RWPE2 (cell line): Measurements from ENCODE around the gene IPO9.
A peak's percentile ranks its signal among the peaks of the same experiment; 100 is the strongest.

ENCODE experiments used
- ATAC-seq: fragments of 200-7000 bp; cut with Tn5 transposase; 3 replicates; pipeline ENCODE4 v1.9.1; 2021; ENCODE audit warnings: low read depth
- DNase-seq: peaks from one replicate; pipeline ENCODE4 v3.0.0-alpha.2; 2020; ENCODE audit warnings: low spot score
- H3K27ac ChIP-seq: fragments of 450-650 bp; 2 replicates; pipeline ENCODE4 v1.5.1; 2017; ENCODE audit warnings: mild to moderate bottlenecking; ENCODE audit not compliant: poor library complexity, severe bottlenecking
- H3K27me3 ChIP-seq: fragments of 250-450 bp; sonication (Bioruptor Pico); 2 replicates; pipeline ENCODE4 v1.5.1; 2021; ENCODE audit warnings: mild to moderate bottlenecking, moderate library complexity; ENCODE audit not compliant: insufficient read depth, poor library complexity, severe bottlenecking
- H3K36me3 ChIP-seq: fragments of 250-450 bp; sonication (Bioruptor Pico); 2 replicates; pipeline ENCODE4 v1.5.1; 2020; ENCODE audit warnings: low read depth, mild to moderate bottlenecking, moderate library complexity
- H3K4me1 ChIP-seq: fragments of 250-450 bp; sonication (Bioruptor Pico); 2 replicates; pipeline ENCODE4 v1.5.1; 2021; ENCODE audit warnings: mild to moderate bottlenecking, moderate library complexity; ENCODE audit not compliant: insufficient read depth, poor library complexity, severe bottlenecking
- H3K4me3 ChIP-seq: fragments of 250-450 bp; sonication (Bioruptor Pico); 2 replicates; pipeline ENCODE4 v1.5.1; 2021; ENCODE audit warnings: mild to moderate bottlenecking, moderate library complexity; ENCODE audit not compliant: severe bottlenecking
- H3K9me3 ChIP-seq: fragments of 250-450 bp; sonication (Bioruptor Pico); 2 replicates; pipeline ENCODE4 v1.5.1; 2021; ENCODE audit warnings: mild to moderate bottlenecking, moderate library complexity; ENCODE audit not compliant: severe bottlenecking
- TF ChIP-seq, protein P1 (sequence below): fragments of 450-650 bp; IDR thresholded peaks from one replicate; pipeline ENCODE4 v1.5.1; 2017; ENCODE audit warnings: mild to moderate bottlenecking, moderate library complexity; ENCODE audit not compliant: poor library complexity, severe bottlenecking

The IPO9 gene

DNA sequence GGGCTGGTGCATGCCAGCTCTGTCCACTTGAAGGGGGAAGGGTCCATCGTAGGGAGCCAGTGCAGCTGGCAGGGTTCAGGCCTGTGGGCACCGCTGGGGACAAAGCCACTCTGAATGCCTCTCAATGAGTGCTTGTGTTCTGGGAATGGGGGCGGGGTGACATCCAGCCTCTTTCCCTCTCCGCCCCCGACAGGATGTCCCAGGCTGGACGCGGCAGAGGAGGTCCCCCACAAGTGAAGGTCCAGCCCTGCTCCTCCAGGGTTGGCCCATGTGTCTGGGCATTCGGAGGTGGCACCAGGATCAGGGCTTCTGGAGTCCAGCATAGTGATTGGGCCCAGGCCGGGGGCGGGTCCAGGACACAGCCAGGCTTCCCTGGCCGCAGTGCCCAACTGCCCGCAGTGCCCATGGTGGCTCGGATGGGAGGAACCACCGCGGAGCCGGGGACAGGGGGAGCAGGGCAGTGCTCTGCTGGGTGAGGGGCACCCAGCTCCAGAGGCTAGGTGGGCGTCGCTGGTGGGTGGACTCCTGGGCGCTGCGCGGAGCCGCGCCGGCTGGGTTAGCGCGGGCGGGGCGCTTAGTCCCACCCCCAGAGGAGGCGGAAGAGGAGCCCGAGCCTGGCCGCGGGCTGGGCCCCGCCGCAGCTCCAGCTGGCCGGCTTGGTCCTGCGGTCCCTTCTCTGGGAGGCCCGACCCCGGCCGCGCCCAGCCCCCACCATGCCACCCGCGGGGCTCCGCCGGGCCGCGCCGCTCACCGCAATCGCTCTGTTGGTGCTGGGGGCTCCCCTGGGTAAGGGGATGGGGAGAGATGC, 59.5 kb downstream of the IPO9 start, which contains the start of gene SHISA4:
TSS of gene SHISA4 (plus strand) at position 617 of the 808 bp plus-strand sequence. CDS start at position 714, 97 bp downstream.
- no peaks in the 10 kb centered on the region for H3K36me3 ChIP-seq
- TF ChIP-seq, protein P1, sequence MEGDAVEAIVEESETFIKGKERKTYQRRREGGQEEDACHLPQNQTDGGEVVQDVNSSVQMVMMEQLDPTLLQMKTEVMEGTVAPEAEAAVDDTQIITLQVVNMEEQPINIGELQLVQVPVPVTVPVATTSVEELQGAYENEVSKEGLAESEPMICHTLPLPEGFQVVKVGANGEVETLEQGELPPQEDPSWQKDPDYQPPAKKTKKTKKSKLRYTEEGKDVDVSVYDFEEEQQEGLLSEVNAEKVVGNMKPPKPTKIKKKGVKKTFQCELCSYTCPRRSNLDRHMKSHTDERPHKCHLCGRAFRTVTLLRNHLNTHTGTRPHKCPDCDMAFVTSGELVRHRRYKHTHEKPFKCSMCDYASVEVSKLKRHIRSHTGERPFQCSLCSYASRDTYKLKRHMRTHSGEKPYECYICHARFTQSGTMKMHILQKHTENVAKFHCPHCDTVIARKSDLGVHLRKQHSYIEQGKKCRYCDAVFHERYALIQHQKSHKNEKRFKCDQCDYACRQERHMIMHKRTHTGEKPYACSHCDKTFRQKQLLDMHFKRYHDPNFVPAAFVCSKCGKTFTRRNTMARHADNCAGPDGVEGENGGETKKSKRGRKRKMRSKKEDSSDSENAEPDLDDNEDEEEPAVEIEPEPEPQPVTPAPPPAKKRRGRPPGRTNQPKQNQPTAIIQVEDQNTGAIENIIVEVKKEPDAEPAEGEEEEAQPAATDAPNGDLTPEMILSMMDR = no peak
- peaks cover 13% of the 10 kb centered on the region for H3K4me1 ChIP-seq
- ATAC-seq (peak; percentile 59), DNase-seq (peak; percentile 58)
- H3K27ac ChIP-seq = no peak within 1 kb of the TSS
- H3K27me3 ChIP-seq = no peaks in the 10 kb centered on the region
- H3K4me3 ChIP-seq = peak within 1 kb of the TSS; percentile 31
- H3K9me3 ChIP-seq = no peaks in the 10 kb centered on the region

DNA sequence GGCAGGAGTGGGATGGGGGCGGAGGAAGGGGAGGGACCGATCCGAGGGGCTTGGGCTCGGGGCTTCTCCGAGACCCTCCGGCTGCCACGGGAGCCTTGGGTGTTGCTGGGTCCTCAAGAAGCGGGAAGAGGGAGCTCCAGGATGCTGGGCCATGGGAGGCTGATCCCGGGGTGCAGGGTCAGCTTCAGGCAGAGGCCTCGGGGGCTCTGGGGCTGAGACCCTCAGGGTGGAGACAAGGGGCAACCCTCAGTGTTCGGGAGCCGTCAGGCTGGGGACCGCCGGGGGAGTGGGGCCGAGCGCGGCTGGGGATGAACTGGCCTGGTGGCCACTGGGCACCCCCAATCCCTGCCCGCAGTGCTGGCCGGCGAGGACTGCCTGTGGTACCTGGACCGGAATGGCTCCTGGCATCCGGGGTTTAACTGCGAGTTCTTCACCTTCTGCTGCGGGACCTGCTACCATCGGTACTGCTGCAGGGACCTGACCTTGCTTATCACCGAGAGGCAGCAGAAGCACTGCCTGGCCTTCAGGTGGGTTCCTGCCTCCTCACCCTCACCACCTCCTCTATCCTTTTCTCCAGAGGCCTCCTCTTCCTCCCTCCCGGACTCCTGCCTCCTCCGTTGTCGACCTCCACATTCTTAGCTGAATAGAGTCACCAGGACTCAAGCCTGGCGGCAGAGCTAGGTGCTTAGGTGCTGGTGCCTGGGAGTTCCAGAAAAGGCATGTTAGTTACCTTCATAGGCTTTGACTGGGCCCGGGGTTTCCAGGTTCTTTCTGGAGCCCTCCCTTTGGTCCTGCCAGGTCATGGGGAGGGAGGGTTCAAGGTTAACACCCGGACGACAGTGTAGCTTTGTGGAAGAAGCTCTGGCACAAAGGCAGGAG, 60.4 kb downstream of the IPO9 start:
- Histone ChIP-seq H3K27ac (no peak overlapping the region), H3K36me3 (no peaks in the 10 kb centered on the region), H3K4me1 (peaks cover 5% of the 10 kb centered on the region), H3K4me3 (peak overlapping the region; percentile 31), H3K9me3 (no peaks in the 10 kb centered on the region), H3K27me3 (no peaks in the 10 kb centered on the region)
- peak; percentile 52 for DNase-seq
- no peak for ATAC-seq
- TF ChIP-seq, protein P1 = no peak

DNA sequence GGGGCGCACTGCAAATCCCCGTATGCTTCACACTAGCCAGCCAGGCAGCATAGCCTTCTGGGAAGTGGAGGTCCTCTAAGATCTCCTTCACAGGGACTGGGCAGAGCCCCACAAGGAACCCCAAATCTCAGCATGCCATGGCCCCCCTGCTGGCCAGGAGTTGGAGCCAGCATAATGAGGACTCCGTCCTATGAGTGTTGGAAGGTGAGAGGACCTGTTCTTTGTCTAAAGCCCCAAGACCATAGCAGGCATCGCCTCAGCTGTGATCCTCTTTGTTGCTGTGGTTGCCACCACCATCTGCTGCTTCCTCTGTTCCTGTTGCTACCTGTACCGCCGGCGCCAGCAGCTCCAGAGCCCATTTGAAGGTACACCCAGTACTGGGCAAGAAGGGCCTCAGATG, 61.3 kb downstream of the IPO9 start:
- H3K27ac ChIP-seq = no peak overlapping the region
- no peaks in the 10 kb centered on the region for H3K36me3 ChIP-seq
- peaks cover 5% of the 10 kb centered on the region for H3K4me1 ChIP-seq
- TF ChIP-seq, protein P1 = no peak
- no peaks in the 10 kb centered on the region for H3K27me3 ChIP-seq
- DNase-seq (no peak), ATAC-seq (no peak)
- H3K4me3 ChIP-seq = no peak overlapping the region
- no peaks in the 10 kb centered on the region for H3K9me3 ChIP-seq

DNA sequence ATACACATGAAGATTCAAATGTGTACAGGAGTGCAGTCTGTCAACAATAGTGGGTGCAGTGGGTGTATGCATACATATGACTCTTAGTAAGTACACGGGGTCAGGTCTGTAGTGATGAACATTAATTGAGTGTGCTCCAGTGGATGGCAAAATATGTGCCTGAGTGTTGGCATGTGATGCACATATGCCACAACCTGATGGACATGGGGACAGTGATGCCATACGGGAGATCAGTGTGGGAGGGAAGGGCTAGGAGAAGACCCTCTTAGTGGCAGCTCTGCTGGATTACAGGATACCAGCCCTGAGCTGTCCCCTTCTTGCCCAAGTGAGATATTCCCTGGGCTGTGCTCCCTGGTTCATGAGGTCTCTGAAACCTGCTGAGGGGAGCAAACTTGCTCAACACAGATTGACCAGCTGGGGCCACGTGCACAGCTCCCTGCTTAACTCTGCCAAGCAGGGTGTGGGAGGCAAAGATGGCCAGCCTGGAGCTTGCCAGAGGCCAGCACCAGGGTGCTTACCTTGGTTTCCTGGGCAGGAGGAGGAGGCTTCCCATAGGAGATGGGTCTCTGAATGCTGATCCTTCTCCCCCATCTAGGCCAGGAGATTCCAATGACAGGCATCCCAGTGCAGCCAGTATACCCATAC, 62.0 kb downstream of the IPO9 start:
- no peak for ATAC-seq

More for the DNA sequence above, 62.0 kb downstream of the IPO9 start:
- no peak overlapping the region for H3K4me3 ChIP-seq
- no peak overlapping the region for H3K27ac ChIP-seq
- H3K36me3 ChIP-seq = no peaks in the 10 kb centered on the region
- H3K9me3 ChIP-seq = no peaks in the 10 kb centered on the region
- H3K4me1 ChIP-seq = no peaks in the 10 kb centered on the region
- H3K27me3 ChIP-seq = no peaks in the 10 kb centered on the region
- DNase-seq = no peak
- TF ChIP-seq, protein P1 = no peak
